Loucy (cell line): ENCODE measurements around the gene COLGALT1.

ENCODE experiments used
- H2AFZ ChIP-seq: fragments of 200-600 bp; sonication (generic); 2 replicates; pipeline ENCODE4 v1.6.0; 2016; ENCODE audit warnings: antibody characterized with exemption, mild to moderate bottlenecking, low read length, moderate library complexity
- H3F3A ChIP-seq: fragments of 200-600 bp; 2 replicates; pipeline ENCODE4 v1.6.0; 2016; ENCODE audit warnings: antibody characterized with exemption, low read depth, mild to moderate bottlenecking
- H3K27me3 ChIP-seq: fragments of 200-600 bp; sonication (generic); 2 replicates; pipeline ENCODE4 v1.6.1; 2014; ENCODE audit warnings: low read length, mild to moderate bottlenecking; ENCODE audit not compliant: insufficient read depth, poor library complexity, severe bottlenecking
- H3K36me3 ChIP-seq: fragments of 200-600 bp; sonication (generic); 2 replicates; pipeline ENCODE4 v1.6.1; 2016; ENCODE audit warnings: low read length; ENCODE audit not compliant: insufficient read depth
- H3K4me1 ChIP-seq: fragments of 200-600 bp; sonication (generic); 2 replicates; pipeline ENCODE4 v1.5.1; 2014; ENCODE audit warnings: low read length, mild to moderate bottlenecking; ENCODE audit not compliant: insufficient read depth, poor library complexity, severe bottlenecking
- H3K4me2 ChIP-seq: fragments of 200-600 bp; sonication (generic); 2 replicates; pipeline ENCODE4 v1.6.0; 2014; ENCODE audit warnings: antibody characterized with exemption, low read length, low read depth, mild to moderate bottlenecking; ENCODE audit not compliant: poor library complexity, severe bottlenecking
- H3K4me3 ChIP-seq: fragments of 200-600 bp; sonication (generic); 2 replicates; pipeline ENCODE4 v1.5.1; 2014; ENCODE audit warnings: low read length, mild to moderate bottlenecking, mixed read lengths; ENCODE audit not compliant: poor library complexity, severe bottlenecking
- H3K79me2 ChIP-seq: fragments of 200-600 bp; sonication (generic); 2 replicates; pipeline ENCODE4 v1.6.1; 2014; ENCODE audit warnings: low read length; ENCODE audit not compliant: insufficient read depth
- H3K9ac ChIP-seq: fragments of 200-600 bp; sonication (generic); 2 replicates; pipeline ENCODE4 v1.6.0; 2014; ENCODE audit warnings: mild to moderate bottlenecking, low read depth, low read length, moderate library complexity; ENCODE audit not compliant: poor library complexity, severe bottlenecking
- H3K9me2 ChIP-seq: fragments of 200-600 bp; sonication (generic); replicated peaks from 2 replicates; pipeline ENCODE4 v1.6.1; 2016; ENCODE audit warnings: low read depth, low read length, mixed read lengths
- H3K9me3 ChIP-seq: fragments of 200-600 bp; sonication (generic); 2 replicates; pipeline ENCODE4 v1.6.1; 2014; ENCODE audit warnings: mild to moderate bottlenecking, antibody characterized with exemption, low read length, low read depth; ENCODE audit not compliant: insufficient read depth
- H4K20me1 ChIP-seq: fragments of 200-600 bp; sonication (generic); 2 replicates; pipeline ENCODE4 v1.6.0; 2014; ENCODE audit warnings: antibody characterized with exemption, low read length, mild to moderate bottlenecking; ENCODE audit not compliant: insufficient read depth, poor library complexity, severe bottlenecking
- CTCF ChIP-seq: fragments of 200-600 bp; sonication (generic); conservative IDR thresholded peaks from 2 replicates; pipeline ENCODE4 v1.5.1; 2014; ENCODE audit warnings: mild to moderate bottlenecking, antibody characterized with exemption, low read length
- EZH2phosphoT487 ChIP-seq: fragments of 200-600 bp; IDR thresholded peaks from 2 replicates; pipeline ENCODE4 v1.6.1; 2018; ENCODE audit warnings: antibody characterized with exemption, mild to moderate bottlenecking, moderate library complexity, borderline replicate concordance

The COLGALT1 gene

DNA sequence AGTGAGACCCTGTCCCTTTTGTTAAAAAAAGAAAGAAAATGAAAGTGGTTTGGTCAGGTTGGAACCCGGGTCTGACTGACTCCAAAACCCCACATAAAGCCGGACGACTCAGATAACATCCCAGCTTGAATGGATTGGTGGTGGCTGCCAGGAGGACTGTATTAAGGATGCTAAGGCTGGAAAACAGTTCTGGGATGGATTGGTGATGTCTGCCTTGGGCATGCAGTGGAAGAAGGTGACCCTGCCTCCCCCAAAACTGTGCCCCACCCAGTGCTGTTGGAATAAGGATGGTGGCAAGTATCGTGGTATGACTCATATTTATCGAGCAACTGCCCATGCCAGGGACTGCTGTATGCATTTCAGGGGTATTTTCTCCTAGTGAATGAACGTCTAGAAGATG, 18.5 kb upstream of the COLGALT1 start:
- no peak overlapping the region for H2AFZ ChIP-seq
- H3K79me2 ChIP-seq: no peaks in the 10 kb centered on the region
- H3K4me1 ChIP-seq: no peaks in the 10 kb centered on the region
- H3F3A ChIP-seq: no peaks in the 10 kb centered on the region
- no peaks in the 10 kb centered on the region for H3K36me3 ChIP-seq
- no peaks in the 10 kb centered on the region for H4K20me1 ChIP-seq
- H3K27me3 ChIP-seq: no peaks in the 10 kb centered on the region
- H3K9me2 ChIP-seq: no peaks in the 10 kb centered on the region
- TF ChIP-seq CTCF: no peak
- no peak for TF ChIP-seq EZH2phosphoT487
- H3K9ac ChIP-seq: no peak overlapping the region
- no peak overlapping the region for H3K4me2 ChIP-seq
- H3K4me3 ChIP-seq: no peak overlapping the region
- no peaks in the 10 kb centered on the region for H3K9me3 ChIP-seq

DNA sequence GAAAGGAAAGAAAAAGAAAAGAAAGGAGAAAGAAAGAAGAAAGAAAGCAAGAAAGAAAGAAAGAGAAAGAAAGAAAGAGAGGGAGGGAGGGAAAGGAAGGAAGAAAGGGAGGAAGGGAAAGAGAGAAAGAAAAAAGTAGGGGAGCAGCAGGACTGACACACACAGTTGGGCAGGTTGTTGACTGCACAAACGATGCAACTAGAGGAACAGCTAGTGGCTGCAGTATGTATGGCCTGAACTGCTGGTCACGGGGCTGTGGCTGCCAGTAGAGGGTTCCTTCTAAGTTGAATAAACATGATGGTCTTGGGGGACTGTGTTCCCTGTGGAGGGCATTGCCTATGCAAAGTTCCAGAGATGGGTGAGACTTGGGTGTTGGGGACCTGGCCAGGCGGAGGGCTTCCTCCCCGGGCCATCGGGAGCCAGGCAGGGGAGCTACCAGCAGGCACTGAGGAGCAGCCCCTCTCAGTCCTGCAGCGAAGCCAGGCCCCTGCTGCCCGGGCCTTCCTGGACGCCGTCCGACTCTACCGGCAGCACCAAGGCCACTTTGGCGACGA, 16.7 kb upstream of the COLGALT1 start:
- Histone ChIP-seq H3K27me3 (no peaks in the 10 kb centered on the region), H3K79me2 (no peaks in the 10 kb centered on the region), H3K4me3 (no peak overlapping the region), H4K20me1 (no peaks in the 10 kb centered on the region), H3K9ac (no peak overlapping the region), H3K36me3 (no peaks in the 10 kb centered on the region), H3F3A (no peaks in the 10 kb centered on the region), H3K9me2 (no peaks in the 10 kb centered on the region), H3K4me1 (no peaks in the 10 kb centered on the region), H3K4me2 (peak overlapping the region; percentile 61), H2AFZ (no peak overlapping the region), H3K9me3 (no peaks in the 10 kb centered on the region)
- TF ChIP-seq EZH2phosphoT487: no peak
- no peak for TF ChIP-seq CTCF

GRCh38 chr19:17539238-17540117, 16.0 kb upstream of the COLGALT1 start:
- H3F3A ChIP-seq: no peaks in the 10 kb centered on the region
- H3K4me2 ChIP-seq: peak overlapping the region; percentile 61
- H3K27me3 ChIP-seq: no peaks in the 10 kb centered on the region
- TF ChIP-seq CTCF: peak; percentile 20; the same call in 1 of the 2 replicates
- TF ChIP-seq EZH2phosphoT487: no peak
- H3K36me3 ChIP-seq: no peaks in the 10 kb centered on the region
- H3K4me1 ChIP-seq: no peaks in the 10 kb centered on the region
- H3K9me3 ChIP-seq: no peaks in the 10 kb centered on the region
- H3K79me2 ChIP-seq: no peaks in the 10 kb centered on the region
- H3K4me3 ChIP-seq: peak overlapping the region; percentile 55
- no peak overlapping the region for H3K9ac ChIP-seq
- no peak overlapping the region for H2AFZ ChIP-seq
- H3K9me2 ChIP-seq: no peaks in the 10 kb centered on the region
- H4K20me1 ChIP-seq: no peaks in the 10 kb centered on the region
